Suprapubic skin (tissue), 3 donors: ENCODE results near the gene PTGER2.

Experiments used
- EP300 ChIP-seq: sonication (generic); formaldehyde crosslinking; IDR thresholded peaks from one replicate; pipeline ENCODE4 v1.6.1; 2017; ENCODE audit warnings: antibody characterized with exemption
- TF ChIP-seq, protein P1 (sequence below), 2 donors: fragments of 200-600 bp in 1 of 2; fragments of 450-650 bp in 1 of 2; sonication (generic) in 1 of 2; IDR thresholded peaks; one replicate each; pipeline ENCODE4 v1.5.1; 2016 to 2019; ENCODE audit warnings: antibody characterized with exemption in 2 of 2, mild to moderate bottlenecking in 1 of 2, moderate library complexity in 1 of 2

GRCh38 chr14:52332269-52332668, 18.2 kb downstream of the PTGER2 start:
- TF ChIP-seq EP300: no peak
- TF ChIP-seq, protein P1, sequence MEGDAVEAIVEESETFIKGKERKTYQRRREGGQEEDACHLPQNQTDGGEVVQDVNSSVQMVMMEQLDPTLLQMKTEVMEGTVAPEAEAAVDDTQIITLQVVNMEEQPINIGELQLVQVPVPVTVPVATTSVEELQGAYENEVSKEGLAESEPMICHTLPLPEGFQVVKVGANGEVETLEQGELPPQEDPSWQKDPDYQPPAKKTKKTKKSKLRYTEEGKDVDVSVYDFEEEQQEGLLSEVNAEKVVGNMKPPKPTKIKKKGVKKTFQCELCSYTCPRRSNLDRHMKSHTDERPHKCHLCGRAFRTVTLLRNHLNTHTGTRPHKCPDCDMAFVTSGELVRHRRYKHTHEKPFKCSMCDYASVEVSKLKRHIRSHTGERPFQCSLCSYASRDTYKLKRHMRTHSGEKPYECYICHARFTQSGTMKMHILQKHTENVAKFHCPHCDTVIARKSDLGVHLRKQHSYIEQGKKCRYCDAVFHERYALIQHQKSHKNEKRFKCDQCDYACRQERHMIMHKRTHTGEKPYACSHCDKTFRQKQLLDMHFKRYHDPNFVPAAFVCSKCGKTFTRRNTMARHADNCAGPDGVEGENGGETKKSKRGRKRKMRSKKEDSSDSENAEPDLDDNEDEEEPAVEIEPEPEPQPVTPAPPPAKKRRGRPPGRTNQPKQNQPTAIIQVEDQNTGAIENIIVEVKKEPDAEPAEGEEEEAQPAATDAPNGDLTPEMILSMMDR (IDR thresholded peaks at IDR 0.05): no peak
